HG03460 (cell line): ENCODE results near the gene NINJ1.

Experiments
- ATAC-seq: cut with Tn5 transposase; IDR thresholded peaks from one replicate; pipeline ENCODE4 v1.9.1; 2021; ENCODE audit not compliant: unreplicated experiment

Gene NINJ1

GRCh38 chr9:93090091-93090655, 43.9 kb downstream of the NINJ1 start:
- ATAC-seq: no peak

DNA sequence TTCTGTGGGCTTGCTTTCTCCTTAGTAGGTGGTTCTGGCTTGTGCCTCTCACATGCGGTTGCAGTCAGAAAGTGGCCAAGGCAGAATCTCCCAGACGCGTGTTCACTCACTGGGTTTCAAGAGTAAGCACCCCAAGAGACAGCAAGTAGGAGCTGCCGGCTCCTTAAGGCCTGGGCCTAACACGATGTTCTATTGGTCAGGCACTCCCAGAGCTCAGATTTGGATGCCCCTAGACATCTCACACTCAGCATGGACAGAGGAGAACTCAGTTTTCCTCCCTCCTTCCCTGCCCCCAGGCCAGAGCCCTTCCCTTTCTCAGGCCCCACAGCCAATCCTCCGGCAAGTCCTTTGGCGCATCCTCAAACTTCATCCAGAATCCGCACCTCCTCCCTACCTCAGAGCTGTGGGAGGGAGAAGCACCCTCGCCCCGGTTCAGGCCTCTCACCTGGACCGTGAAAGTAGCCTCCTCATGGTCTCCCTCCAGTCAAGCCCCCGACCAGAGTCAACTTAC, 44.5 kb downstream of the NINJ1 start:
- no peak for ATAC-seq

DNA sequence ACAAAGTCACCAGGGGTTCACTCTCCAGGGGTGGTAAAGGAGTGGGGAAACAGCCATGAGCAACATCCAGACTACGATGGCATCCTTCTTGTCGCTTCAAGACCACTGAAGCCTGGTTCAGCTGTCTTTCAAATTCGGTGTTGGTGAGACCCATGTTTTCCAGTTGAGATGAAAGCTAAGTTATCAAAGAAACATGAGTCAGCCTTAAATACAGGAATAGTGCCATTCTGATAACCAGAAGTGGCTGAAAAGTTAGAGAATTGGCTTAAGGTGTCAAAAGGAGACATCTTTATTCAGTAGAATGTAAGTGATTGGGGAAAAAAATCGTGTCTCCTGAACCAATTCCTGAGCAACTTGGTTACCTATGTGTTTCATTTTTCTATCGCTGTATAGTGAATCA, 45.0 kb downstream of the NINJ1 start:
- ATAC-seq: no peak

GRCh38 chr9:93088656-93089015, 45.4 kb downstream of the NINJ1 start:
- ATAC-seq: no peak

- no peak for ATAC-seq
Measured at GRCh38 chr9:93087971-93088655, 45.9 kb downstream of the NINJ1 start.

DNA sequence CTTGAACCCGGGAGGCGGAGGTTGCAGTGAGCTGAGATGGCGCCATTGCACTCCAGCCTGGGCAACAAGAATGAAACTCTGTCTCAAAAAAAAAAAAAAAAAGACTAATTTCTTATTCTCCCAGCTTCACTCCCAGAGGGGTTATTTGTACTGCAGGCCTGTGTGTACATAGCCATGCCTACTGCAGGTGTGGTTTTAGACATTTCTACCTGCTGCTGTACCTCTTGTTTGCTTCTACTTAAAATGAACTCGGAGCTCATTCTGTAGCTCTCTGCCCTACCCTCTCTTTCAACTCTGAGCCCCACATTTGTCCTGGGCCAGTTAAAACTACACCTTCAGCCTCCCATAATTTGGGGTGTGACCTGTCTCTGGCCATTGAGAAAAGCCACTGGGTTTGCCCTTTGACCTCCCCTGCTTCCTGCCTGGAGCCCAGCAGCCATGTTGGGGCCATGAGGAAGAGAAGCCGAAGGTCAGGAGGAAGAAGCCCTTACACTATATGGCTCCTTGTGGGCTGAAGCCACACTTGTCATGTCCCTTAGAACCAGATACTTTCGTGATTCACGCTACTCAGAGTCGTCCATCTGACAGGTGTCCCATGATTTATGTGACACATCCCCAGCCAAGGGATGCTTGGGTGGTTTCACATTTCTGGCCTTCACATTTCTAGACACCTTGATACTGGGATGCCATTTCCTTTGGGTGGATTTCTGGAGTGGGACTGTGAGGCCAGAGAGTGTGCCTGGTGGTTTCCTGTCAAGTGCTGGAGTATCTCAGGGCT, 47.4 kb downstream of the NINJ1 start:
- no peak for ATAC-seq

- no peak for ATAC-seq
Measured at GRCh38 chr9:93085676-93086075, 48.4 kb downstream of the NINJ1 start.

- ATAC-seq: no peak
Measured at GRCh38 chr9:93084471-93084881, 49.6 kb downstream of the NINJ1 start.

- no peak for ATAC-seq
Measured at GRCh38 chr9:93083592-93084470, 50.2 kb downstream of the NINJ1 start.

DNA sequence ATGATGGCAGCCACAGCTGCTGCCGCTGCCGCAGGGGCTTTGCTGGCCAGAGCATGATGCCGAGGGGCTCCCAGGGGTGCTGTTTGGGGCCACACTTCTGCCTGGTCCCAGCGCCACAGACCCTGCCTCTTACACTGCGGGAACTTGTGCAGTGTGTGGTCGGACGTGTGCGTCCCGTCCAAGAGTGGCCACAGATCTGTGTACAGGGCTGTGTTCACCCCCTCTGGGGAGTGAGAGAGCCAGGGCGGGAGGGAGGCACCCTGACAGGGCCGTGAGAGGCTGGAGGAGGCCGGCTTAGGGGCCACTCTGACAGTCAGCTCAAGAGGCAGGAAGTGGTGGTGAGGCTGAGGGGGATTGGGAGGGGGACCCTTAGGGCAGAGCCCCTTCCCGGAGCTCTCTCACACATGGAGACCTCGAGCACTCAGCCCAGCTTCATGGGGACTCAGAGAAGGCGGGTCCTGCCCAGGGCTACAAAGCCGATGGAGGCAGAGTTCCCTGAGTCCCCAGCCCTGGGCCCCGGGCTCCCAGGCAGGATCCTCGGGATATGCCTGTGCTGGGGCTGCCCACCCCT, 51.1 kb downstream of the NINJ1 start:
- no peak for ATAC-seq

- no peak for ATAC-seq
Measured at GRCh38 chr9:93081931-93082330, 52.1 kb downstream of the NINJ1 start.

DNA sequence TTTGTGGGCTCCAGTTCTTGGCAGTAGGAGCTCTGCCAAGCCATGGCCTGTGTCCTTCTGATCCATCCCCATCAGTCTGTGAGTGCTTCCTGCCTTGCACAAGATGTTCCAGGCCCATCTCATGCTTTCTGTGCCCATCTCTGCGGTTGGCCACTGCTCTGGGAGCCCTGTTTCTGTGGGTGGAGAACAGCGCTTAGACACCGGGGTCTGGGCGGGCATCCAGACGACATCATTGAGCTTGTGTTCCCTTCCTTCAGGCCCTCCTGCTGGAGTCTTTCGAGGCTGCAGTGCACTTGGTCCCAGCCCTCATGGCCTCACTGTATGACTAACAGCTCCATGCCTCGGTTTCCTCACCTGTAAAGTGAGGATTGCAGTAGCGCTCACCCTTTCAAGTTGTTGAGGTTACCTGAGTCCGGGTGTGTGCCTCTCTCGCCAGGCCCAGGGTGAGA, 52.9 kb downstream of the NINJ1 start:
- no peak for ATAC-seq

GRCh38 chr9:93080406-93080805, 53.6 kb downstream of the NINJ1 start:
- ATAC-seq: no peak

DNA sequence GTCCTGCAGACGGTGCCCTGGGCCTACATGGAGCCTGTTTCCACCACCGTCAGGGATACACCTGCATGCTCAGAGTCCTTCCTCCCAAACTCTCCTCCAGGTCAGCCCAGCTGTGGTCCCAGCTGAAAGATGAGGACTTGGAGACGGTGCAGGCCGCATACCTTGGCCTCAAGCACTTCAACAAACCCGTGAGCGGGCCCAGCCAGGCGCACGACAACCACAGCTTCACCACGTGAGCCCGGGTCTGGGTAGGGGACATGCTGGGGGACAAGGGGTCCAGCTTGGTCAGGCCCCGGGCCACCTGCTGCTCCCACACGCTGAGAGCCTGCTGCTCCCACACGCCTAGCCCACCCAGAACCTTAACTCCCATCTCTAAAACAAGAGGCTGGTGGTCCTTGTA, 54.7 kb downstream of the NINJ1 start:
- no peak for ATAC-seq

GRCh38 chr9:93077811-93078210, 56.2 kb downstream of the NINJ1 start:
- no peak for ATAC-seq

- no peak for ATAC-seq
Measured at GRCh38 chr9:93077367-93077766, 56.7 kb downstream of the NINJ1 start.

- ATAC-seq: no peak
Measured at GRCh38 chr9:93076792-93077128, 57.3 kb downstream of the NINJ1 start.

DNA sequence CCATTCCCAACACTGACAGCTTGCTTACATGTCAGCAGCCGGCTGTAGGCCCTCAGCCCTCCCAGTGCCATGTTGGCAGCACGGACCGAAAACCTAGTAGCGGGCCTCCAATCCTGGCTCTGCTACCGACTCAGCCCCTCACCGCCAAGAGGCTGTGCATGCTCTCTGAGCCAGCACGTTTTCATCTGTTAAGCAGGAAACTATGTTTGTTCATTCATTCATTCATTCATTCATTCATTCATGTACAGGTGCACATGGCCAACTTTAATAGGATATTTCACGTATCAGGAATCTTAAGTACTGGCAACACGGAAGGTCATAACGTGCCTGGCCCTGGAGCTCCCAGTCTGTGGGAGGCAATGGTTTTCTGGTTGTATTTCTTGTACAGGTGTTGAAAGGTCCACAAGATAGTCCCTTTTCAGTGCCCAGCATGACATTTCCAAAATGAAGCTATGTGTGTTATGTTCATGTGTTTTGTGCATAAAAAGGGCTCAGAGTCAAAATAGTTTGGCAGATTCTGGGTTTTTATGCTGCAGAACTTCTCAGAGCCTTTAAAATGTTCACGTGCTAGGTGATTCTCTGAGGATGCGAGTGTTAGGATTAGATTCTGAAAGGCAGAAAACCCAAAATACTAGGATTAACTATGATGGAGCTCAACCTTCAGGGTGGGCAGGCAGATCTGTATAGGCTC, 57.8 kb downstream of the NINJ1 start:
- ATAC-seq: no peak

- ATAC-seq: no peak
Measured at GRCh38 chr9:93072383-93072795, 61.7 kb downstream of the NINJ1 start.
